Loucy (cell line): ENCODE data around the gene LRRC18.

Experiments used
- CTCF ChIP-seq: fragments of 200-600 bp; sonication (generic); conservative IDR thresholded peaks from 2 replicates; pipeline ENCODE4 v1.5.1; 2014; ENCODE audit warnings: mild to moderate bottlenecking, antibody characterized with exemption, low read length
- EZH2phosphoT487 ChIP-seq: fragments of 200-600 bp; IDR thresholded peaks from 2 replicates; pipeline ENCODE4 v1.6.1; 2018; ENCODE audit warnings: antibody characterized with exemption, mild to moderate bottlenecking, moderate library complexity, borderline replicate concordance

GRCh38 chr10:48944171-48944570 is 4.5 kb upstream of the LRRC18 start:
- TF ChIP-seq CTCF (no peak), EZH2phosphoT487 (no peak)
